ENCODE results near the gene UST.

- no peak for TF ChIP-seq SMC3 (conservative IDR thresholded peaks at IDR 0.05; ENCODE audit: insufficient read depth, low read depth, low read length)
- no peak for TF ChIP-seq CCAR2 (IDR thresholded peaks at IDR 0.05; ENCODE audit: low read depth, low read length)
- TF ChIP-seq AFF4 (CRISPR knock-in tag; IDR thresholded peaks at IDR 0.05) = no peak
Observed at GRCh38 chr6:149025061-149025460, 278.2 kb downstream of the UST start.
